GM04504 (cell line): Measurements from ENCODE around the gene PRDM2.
A peak's percentile ranks its signal among the peaks of the same experiment; 100 is the strongest.

Source experiments
- DNase-seq: peaks from one replicate; pipeline ENCODE4 v3.0.0-alpha.2; 2012; ENCODE audit warnings: low read depth

Gene PRDM2

DNA sequence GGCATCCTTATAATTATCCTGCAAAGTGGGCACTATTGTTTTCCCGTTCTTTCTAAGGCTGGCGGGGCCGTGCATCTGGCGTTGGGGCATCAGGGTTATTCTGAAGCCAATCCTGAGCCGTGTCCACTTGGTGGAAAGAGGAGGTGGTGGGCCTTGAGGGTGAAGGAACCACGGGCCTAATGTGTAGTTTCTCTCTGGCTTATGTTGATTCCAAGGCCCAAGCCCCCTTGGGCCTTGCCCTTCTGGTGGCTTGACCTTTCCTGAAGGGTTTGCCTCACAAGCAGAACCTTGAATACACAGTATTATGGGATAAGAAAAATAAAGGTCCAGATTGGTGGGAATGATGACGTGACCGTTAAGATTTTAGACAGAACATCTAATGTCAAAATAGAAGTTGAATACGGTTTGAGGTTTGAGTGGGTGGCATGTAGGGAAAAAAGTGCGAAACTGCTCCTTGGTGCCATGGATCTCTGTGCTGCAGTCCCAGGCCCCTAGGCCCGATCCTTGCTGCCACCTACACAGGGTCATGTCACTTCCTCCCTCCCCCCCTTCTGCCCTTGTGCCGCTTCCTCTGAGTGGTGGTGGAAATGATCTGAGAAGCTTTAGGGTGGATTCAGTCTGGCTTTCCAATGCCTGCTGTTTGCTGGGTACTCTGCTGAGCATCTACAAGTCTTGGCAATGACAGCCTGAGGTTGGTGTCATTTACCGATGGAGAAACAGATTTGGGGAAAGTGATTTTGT is 90.5 kb downstream of the PRDM2 start:
- DNase-seq: no peak

GRCh38 chr1:13792419-13792818 is 92.4 kb downstream of the PRDM2 start:
- DNase-seq: peak; percentile 71

- no peak for DNase-seq
These were observed 93.2 kb downstream of the PRDM2 start for GRCh38 chr1:13793088-13793730.

- DNase-seq: no peak
These were observed 94.5 kb downstream of the PRDM2 start for GRCh38 chr1:13794231-13795187.

GRCh38 chr1:13797397-13797796 is 97.4 kb downstream of the PRDM2 start:
- no peak for DNase-seq

- DNase-seq: no peak
These were observed 98.1 kb downstream of the PRDM2 start for GRCh38 chr1:13798120-13798519.

GRCh38 chr1:13799502-13800283 is 99.7 kb downstream of the PRDM2 start:
- no peak for DNase-seq

- no peak for DNase-seq
These were observed 101.2 kb downstream of the PRDM2 start for GRCh38 chr1:13801232-13801631.

GRCh38 chr1:13801655-13802486 is 101.9 kb downstream of the PRDM2 start:
- DNase-seq: no peak

DNA sequence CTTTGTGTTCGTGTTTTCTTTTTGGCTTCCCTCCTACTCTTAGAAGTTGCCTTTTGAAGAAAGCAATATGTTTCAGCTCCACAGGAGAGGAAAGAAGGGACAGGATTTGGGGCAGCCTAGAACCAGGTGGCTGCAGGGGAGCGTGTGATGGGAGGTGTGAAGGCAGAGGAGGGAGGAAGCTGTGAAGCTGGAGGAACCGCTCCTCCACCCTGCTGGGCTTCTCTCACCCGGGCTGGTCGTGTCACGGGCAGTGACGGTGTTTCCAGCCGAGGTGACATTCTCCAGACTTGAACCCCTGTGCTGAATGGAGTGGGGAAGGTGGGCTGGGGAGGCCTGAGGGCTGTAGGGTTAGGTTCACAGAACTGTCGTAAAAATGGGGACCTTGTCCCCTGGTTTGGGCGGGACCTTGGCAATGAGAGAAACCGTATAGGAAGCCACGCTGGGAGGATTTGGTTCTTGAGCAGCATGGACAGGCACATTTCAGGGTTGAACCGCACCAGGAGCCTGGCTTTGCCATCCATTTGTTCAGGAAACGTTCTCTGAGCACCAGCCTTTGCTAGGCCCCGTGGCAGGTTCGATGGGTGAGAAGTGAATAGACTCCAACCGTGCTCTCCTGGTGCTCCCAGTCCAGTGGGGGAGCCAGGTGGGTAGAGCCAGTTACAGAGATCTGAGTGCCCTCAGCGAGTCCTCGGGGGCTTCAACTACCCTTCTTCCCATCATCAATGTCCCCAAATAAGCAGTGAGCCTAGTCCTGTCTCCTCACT is 103.0 kb downstream of the PRDM2 start:
- DNase-seq: no peak

GRCh38 chr1:13803546-13804239 is 103.7 kb downstream of the PRDM2 start:
- no peak for DNase-seq

- no peak for DNase-seq
These were observed 104.2 kb downstream of the PRDM2 start for GRCh38 chr1:13804240-13804633.

DNA sequence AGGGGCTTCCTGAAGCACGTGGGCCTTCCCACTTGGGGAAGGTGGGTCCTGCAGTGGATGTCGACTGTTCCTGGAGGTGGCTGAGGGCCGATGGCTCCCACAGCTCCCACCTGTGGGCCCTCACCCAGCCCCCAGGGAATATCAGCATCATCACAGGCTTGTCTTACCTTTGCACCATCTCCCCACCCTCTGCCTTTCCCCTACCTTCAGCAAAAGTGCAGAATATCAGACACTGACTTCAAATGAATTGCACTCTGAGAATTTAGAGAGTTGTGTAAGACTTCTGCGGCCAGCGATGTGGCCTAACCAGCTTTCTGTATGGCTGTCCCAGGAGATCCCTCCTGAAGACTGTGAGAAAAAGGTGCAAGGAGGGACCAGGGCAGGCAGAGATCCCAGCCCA is 105.4 kb downstream of the PRDM2 start:
- no peak for DNase-seq

DNA sequence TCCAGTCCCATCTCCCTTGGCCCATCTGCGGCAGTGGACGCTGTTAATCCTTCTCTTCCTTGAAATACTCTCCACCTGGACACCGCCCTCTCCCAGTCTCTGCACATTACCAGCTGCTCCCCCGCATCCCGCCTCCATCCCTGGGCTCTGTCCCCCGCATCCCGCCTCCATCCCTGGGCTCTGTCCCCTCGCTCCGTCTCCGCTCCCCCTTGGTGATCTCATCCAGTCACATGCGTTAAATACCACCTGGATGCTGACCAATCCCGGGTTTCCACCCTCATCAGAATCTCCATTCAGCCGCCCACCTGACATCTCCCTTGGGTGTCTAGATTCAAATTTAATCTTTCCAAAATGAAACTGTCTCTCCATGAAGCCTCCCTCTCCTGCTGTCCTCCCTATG is 106.1 kb downstream of the PRDM2 start:
- no peak for DNase-seq

DNA sequence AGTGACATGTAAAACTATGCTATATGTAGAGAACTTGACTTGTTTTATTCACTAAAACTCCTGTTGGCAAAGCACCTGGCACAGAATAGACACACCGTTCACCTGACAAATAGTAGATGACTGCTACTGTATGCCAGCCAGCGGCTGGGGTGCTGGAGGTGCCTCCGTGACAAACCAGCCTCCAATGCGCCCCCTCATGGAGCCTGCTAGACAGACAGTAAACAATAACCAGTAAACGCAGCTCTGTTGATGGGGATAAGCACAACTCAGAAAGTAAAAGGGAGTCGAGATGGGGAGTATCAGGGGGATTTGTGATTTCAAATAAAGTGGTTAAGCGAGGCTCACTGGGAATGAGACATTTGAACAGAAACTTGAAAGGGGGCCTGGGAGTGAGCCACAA is 107.2 kb downstream of the PRDM2 start:
- DNase-seq: no peak

DNA sequence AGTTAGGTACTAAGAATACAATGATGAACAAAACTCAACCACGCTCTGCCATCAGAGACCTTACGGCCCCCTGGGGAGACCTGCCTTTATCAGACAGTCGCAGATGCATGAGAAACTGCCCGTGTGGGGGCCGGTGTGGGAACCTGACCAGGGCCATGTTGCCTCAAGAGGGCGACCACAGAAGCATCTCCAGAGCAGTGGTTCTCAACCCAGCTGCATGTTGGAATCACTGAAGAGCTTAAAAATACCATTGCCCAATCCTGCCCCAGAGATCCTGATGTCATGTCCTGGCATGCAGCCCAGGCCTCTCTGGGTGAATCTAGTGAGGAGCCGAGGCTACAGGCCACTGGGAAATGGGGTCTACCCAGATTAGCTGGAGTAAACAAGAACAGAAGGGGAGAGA is 108.7 kb downstream of the PRDM2 start:
- DNase-seq: peak; percentile 63

DNA sequence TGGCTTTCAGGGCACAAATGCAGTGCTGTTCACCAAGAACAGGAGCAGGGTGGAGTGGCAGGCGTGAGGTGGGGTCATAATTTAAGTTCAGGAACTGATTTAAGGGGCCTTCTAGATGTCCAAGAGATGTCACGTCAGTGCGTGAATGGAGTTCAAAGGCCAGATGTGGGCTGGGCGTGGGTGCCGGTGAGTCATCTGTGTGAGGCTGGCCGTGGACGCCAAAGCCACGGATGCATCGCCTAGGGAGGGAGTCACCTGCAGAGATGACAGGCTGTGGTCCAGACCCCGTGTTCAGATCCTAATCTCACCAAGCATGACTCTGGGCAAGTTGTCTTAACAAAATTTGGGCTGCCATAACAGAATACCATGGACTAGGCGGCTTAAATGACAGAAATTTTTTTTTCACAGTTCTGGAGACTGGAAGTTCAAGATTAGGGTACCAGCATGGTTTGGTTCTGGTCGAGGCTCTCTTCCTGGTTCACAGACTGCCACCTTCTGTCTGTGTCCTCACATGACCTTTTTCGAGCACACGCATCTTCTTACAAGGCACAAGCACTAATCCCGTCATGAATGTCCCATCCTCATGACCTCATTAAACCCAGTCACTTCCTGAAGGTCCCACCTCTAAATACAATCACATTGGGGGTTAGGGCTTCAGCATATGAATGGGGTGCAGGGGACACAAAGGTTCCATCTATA is 109.6 kb downstream of the PRDM2 start:
- DNase-seq: no peak

- no peak for DNase-seq
These were observed 112.7 kb downstream of the PRDM2 start for GRCh38 chr1:13812456-13813397.
